ENCODE results near the gene SLC30A2.
A peak's percentile ranks its signal among the peaks of the same experiment; 100 is the strongest.

SLC30A2 gene

DNA sequence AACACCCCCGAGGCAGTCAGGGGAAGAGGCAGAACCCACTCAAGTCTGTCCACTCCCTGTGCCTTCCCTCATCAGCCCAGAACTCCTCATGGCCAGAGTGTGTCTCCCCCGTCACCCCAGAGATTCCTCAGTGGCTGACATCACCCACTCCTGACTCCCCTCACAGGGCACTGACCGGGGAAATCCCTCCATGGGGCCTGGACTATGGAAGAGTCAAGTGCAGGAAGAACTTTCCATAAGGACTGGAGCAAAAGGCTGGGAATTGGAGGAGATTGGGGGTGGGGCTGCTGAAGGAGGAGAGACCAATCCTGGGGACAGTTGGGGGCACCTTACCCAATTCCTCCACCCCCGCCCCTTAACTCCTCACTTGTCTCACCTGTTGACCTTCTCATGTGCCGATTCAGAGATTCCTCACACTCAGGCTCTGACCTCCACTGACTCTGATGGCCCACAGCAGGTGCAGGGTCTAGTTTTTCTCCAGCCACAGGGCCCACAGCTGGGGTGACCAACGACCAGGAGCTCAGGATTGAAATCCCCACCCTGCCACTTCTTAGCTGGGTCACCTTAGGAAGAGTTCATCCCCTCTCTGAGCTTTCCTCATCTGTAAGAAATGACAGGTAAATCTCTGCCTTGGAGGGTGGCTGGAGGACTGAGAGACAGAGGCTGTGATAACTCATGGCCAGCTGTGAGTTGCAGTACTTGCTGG lies 24.8 kb downstream of the SLC30A2 start:
- no peak for DNase-seq

DNA sequence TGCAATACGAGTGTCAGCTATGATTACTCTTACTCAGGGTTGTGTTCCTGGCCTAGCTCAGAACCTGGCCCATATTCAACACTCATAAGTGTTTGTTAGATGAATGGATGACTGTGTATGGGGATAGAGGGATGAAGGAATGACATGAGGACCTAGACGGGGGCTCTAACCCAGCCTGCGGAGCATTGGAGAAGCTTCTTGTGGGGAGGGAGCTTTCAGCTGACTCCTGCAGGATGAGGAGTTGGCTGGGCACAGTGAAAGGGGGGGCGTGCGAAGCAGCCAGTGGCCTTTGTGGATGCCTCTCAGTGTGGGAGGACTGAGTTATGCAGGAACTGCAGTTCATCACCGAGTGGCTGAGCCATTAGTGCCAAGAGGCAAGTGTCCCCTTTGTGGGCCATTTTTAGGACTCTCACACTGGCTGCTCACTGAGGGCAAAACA lies 25.6 kb downstream of the SLC30A2 start:
- no peak for DNase-seq

DNA sequence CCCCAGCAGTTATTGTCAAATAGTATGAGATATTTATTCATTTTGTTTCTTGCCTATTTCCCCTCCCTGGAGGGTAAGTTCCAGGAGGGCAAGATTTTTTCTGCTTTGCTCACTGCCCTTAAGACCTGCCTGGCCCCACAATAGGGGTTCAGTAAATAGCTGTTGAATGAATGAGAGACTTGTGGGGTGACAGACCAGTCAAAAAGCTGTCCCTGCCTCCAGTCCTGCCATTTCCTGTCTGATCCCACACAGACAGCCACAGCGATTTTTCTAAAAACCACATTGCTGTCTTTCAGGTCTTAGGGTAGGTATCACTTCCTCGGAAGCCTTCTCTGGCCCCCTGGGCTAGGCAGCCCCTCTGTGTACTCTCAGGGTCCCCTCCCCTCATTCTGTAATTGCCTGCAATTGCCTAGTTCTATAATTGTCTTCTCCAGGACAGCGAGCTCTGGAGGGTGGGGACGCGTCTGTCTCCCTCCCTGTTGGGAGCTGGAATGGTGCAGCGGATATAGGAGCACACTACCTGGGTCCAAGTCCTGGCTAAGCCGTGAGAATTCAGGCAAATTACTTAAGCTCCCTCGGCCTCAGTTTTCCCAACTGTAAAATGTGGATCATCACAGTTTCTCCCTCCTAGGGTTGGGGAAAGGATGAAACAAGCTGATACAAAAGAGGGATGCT lies 26.1 kb downstream of the SLC30A2 start:
- DNase-seq, result no peak

DNA sequence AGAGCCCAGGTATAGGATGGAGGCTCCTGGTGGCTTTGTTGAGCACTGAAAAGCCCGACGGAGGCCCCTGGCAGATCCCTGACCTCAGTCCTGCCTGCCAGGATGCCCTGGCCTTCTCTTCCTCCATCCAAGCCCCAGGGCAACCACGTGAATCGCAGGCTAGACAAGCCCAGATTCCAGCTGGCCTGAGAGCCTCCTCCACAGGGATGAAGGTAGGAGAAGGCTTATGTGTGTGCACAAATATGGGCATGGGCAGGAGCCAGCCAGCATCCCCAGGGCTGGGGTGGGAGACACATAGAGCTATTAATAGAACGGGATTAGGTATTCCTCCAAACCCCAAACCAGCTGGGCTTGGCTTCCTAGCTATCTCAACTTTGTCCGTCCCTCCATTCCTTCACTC lies 28.3 kb downstream of the SLC30A2 start:
- no peak for DNase-seq

DNA sequence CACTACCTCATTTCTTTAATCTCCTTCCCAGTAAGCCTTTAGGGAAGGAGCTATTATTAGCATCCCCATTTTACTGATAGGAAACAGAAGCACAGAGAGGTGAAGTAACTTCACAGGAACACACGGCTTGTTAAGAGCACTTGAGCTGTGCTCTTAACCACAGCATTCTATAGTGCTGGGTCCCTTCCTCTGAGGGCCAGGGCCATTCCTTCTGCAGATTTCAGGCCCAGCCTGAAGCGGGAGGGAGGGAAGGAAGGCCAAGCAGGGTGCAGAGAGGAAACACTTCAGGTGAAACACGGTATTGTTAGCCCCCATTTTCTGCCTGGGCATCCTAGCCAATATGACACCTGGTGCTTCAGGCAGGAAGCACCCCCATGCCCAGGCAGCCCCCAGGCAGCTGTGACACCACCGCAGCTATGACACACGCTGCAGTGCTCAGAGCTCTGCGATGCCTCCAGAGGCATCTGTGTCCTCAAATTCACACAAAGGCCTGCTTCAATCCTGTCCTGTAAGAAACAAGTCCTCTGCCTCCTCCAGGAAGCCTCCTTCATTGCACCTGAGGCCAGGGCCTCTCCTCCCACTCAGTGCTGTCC lies 28.9 kb downstream of the SLC30A2 start:
- DNase-seq, result no peak

DNA sequence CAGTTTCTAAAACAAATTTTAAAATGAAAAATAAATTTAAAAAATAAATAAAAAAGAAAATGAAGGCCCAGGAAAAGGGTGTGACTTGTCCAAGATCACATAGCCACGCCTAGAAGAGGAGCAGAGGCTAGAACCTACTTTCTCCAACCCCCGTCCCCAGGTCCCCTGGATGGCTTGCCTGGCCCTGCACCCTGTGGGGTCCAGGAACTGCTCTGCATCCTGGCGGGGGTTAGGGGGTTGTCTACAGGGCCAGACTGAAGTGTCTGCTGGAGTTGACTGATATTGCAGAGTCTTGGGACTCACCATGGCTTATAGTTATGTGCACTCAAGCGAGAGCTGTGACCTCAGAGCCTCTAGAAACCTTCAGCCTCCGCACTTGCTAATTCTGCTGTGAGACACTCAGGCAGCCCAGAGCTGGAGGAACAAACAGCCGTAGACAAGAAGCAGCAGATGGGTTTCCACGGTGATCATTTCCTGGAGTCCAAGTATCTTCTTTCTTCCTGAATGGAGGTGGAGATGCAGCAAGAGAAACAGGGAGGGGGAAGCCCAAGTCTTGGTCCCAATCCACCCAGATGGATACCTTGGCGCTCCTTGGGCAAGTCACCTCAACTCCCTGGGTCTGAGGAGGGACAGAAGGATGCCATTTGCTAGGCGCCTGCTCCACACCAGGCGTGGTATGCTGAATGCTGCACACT lies 29.5 kb downstream of the SLC30A2 start:
- DNase-seq, result no peak

DNA sequence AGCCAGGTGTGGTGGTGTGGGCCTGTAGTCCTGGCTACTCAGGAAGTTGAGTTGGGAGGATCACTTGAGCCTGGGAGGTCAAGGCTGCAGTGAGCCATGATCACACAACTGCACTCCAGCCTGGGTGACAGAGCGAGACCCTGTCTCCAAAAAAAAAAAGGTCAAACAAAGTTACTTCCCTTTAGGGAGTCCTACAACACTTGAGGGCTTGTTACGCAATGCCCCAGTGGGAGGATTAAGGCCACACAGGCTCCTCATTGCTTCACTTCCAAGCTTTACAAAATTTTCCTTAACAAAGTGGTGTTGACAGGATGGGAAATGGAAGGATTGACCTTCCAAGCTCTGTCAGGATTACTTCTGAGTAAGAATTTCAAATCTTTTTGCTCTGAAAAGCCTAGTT lies 30.6 kb downstream of the SLC30A2 start:
- no peak for DNase-seq

DNA sequence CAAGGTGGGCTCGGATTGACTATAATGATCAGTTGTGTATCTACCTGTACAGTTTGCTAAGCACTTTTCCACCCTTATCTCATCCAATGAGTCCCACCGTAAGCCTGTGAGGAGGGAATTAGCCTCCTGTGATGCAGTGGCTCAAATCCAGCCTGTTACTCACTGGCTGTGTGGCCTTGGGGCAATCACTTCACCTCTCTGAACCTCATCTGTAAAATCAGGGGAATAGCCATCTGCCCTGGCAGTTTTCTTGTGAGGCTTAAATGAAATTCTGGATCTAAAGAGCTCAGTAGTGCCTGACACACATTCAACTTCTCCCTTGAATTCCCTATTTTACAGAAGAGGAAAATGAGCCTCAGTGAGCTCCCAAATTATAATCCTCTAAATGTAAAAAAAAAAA lies 31.7 kb downstream of the SLC30A2 start:
- no peak for DNase-seq

DNA sequence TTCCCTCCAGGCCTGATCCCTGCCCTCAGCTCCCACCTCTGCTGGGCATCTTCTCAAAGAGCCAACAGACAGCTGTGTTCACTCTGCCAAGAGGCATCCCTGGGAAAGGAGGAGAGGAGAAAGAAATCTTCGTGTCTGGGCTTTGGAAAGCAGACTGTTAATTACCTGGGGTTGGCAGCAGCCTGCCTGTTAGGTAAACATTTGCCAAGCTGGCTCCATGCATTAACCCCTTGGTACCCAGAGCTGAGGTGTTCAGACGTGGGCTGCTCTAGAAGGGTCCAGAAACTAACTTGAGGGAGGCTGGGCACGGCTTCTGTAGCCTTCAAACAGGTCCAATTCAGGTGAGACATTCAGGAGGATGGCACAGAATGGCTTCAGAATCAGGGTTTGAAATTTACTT lies 33.1 kb downstream of the SLC30A2 start:
- DNase-seq, result peak; percentile 43

DNA sequence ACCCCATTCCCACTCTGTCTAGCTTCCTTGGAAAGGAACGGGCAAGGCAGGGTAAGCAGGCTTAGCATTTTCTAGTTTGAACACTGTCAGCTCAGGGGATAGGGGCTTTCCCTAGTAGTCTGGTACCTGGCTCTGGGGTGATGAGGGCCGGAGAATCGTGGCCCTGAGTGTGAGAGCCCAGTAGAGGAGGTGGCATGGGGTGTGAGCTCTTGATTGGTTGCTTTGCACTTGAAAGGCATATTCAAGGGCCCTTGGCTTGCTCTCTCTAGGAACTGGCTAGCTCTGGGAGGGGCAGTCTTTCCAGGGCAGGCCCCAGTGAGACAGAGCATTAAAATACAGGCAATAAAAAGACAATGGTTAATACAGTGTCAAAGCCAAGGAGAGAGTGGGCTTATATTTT lies 35.1 kb downstream of the SLC30A2 start:
- no peak for DNase-seq

DNA sequence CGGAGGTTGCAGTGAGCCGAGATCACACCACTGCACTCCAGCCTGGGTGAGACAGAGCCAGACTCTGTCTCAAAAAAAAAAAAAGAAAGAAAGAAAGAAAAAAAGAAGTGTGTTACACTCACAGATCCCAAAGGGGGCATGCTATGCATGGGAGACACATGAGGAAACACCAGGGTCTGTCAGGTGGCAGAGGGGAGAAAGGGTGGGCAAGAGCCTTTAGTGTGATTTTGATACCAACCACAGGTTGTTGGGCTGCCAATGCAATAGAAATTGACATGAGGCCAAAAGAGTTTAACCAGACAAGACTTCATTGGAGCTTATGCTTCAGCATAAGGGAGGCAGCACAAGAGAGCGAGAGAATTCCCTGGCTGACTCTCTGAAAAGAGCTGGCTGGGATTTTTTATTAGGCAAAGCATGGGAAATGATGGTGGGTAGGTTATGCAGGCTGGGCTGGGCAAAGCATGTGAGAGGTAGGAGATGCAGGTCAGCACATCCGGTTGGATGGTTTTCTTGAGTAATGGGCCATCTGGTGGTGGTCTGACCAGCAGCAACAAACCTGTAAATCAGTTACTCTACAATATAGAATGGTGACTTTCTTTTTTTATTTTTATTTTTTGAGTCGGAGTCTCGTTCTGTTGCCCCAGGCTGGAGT lies 36.0 kb downstream of the SLC30A2 start:
- DNase-seq, result peak; percentile 50

DNA sequence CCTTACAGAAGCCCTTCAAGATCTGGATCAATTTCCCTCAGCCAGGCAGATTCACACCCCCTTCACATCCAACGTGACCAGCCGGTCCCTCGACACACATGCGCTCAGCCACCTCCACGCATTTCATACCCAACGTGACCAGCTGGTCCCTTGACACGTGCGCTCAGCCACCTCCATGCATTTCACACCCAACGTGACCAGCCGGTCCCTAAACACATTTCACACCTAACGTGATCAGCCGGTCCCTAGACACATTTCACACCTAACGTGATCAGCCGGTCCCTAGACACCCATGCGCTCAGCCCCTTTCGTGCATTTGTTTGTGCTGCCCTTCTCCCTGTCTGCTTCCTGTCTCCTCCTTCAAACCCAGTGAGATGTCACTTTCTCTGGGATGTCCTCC lies 39.2 kb downstream of the SLC30A2 start:
- no peak for DNase-seq

DNA sequence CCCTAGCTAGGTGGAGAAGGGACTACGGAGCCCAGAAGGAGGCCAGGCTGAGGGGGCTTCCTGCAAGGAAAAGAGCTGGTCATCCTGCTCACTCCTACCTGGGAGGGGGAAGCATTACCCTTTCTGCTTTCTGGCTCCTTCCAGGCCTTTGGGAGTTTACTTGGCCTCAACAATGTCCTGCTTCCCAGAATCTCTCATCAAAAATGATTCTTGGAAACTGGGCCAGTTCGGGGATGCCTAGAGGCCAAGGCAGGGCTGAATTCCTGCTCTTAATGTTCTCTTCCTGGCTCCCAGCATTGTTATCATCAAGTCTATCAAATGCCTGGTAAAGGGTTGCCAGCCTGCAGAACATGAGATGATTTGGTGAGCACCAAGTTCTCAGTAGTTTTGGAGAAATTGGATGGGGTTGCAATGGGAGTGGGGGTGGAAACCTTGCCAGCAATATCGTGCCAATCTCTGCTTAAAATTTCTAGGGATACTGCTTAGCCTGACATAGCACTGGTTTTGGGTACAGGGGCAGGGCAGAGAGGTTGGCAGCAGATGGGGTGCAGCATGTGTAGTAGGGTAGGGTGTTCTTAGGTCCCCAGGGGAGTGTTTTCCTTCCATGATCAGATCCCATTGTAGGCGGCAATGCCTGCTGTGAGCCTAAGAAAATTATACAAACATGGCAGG lies 40.3 kb downstream of the SLC30A2 start:
- no peak for DNase-seq

DNA sequence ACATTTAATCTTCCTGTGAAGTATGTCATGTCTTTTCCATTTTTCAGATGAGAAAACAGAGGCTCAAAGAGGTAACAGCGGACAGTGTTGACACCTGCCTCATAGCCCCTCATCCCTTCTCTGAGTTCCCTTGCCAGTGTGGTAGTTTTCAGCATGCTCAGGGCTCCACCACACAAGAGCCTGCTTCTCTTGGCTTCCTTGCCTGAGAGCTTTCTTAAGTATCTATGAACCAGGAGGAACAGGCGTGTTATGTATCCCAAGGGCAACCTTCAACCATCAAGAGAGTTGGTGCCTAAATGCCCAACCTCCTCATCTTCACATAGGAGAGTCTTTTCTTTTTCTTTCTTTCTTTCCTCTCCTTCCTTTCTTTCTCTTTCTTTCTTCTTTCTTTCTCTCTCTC lies 42.2 kb downstream of the SLC30A2 start:
- DNase-seq, result no peak

DNA sequence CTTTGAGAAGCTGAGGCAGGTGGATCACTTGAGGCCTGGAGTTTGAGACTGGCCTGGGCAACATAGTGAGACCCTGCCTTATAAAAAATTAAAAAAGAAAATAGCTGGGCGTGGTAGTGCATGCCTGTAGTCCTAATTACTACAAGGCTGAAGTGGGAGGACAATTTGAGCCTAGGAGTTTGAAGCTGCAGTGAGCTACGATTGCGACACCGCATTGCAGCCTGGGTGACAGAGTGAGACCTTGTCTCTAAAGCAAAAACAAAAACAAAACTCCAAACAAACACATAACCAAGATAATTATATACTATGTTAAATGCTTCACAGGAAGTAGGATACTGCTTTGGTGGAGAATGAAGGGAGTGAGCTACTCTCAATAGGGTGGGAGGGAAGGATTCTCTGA lies 42.7 kb downstream of the SLC30A2 start:
- no peak for DNase-seq

DNA sequence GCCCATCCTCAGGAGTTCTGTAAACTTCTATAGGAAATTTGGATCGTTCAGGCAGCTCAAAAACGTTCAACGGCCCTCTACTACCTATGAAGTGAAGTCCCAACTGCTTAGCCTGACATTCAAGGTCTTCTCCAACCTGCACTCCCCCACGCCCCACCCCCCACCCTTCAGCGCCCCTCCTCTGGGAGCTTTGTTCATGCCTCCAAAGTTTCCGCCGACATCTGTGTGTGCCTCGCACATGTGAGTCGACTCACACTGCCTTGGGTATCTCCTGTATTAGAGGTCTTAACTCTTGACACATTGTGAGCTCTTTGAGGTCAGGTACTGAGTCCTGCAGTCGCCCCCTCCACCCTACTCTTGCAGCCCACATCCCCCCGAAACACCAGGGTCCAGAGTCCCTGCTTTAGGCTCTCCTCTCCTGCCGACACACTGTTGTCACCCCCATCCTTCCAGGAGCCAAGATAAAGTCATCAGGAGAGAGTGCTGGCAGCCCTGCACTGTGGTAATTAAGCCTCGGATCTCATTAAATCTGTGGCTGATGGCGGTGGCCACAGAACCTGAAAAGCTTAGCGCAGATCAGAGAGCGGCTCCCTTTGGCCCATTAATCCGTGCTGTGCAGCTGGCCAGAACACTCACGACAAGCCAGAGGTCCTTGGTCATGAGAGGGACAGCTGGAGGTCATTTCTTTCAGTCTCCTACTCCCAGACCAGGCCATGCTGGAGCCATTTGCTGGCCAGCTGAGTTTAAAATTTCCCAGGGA lies 46.7 kb downstream of the SLC30A2 start:
- DNase-seq, result no peak

DNA sequence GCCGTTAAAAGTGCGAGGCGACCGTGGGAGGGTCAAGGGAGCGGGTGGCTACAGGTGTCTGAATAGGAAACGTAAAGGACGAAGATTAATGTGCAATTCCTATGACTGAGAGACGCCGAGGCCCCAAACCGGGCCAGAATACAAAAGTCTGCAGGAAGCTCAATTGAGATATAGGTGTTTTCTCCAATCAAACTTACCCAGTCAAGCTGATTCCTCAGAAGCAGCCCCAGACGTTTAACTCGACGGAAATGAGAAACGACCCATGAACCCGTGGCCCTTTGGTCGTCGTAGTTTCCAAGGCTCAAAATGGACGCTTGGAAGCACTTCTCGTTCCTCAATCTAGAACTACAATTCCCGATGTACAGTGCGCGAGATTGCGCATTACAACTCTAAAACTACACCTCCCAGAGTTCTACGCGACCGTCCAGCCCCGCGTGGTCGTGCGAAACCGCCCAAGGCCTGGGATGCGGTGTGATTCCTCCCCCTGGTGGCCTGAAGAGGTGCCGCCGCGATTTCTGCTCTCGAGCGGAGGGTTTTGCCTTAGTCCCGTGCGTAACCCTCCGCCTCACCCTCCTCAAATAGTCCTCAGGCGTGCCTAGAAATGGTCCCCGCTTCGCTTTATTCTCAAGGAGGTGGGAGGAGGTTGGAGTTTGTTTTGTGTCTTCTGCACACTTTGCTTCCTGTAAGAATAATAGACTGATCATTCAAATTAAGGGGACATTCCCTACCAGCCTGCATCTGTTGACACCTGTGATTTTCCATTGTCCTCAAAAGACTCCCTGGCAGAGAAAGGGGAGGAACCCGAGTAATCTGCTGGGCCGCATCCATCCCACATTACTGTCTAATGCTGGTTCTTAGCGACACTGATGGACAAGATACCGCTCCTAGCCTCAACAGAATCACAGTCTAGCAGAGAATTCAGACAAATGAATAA lies 47.8 kb downstream of the SLC30A2 start, which contains the start of gene PAFAH2:
Gene PAFAH2, minus strand, starts transcription at position 236 of the 934 bp plus-strand sequence. CDS start 7,247 bp downstream, outside the sequence.
- DNase-seq, result peak; percentile 100

DNA sequence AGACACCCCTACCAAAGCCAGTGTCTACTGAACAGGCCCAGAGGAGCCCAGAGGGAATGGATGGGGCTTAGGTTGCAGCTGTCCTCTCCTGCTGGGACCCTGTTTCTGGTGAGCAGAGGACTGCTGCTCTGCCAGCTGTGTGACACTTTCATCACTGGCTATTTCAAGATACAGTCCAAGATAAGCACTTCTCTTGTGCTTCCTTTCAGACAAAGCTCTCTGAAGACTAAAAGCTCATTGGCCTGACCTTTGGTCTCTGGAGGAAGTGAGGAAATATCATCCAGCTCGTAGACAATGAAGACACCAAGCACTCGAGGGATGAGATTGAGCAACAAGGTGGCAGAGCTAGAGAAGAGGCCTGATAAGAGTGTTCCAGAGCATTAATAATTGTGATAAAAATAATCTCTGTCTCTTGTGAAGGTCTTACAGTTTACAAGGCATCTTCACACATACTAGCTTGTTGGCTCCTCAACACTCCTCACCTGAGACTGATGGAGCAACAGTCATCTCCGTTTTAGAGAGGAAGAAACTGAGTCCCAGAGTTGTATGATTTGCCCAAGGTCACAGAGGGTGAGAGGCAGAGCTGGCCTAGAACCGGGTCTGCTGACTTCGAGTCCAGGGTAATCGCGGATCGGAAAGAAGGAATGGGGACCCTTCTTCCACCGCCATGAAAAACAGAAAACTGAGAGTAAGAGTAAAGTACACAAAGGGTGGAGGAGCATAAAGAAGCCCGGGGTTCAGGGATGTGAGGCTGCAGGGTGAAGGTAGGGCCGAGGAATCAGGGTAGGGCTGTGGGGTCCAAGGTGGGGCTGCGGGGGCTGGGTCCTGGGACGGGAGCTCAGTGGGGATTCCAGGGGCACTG lies 48.7 kb downstream of the SLC30A2 start:
- no peak for DNase-seq

DNA sequence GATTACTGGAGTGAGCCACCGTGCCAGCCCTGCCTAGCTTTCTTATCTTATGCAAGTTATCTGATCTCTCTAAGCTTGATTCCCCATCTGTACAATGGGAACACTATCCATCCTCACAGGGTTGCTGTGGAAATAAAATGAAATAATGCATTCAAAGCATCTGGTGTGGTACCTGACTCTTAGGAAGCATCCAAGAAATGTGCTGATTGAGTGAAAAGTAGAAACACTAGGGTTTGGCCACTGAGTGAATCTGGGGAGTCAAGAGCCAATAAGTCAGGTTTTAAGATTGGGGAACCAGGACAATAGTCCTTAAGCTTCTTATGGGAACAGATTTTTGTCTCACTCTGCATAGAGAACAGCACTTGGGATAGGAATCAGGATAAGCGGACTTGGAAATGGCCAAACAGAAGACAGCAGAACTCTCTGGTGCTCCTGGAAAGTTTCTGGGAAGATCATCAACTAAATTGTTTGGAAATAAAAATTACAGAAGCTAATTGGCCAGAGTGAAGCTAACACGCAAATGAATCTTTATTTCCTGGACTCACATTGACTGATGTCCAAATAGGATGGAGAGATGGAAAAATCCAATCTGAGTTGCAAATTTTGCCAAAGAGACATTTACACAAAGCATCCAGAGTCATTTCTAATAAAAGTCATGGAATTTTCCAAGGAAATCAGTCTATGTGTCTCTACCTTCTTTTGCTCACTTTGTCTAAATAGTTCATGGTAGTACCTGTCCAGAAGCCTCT lies 51.3 kb downstream of the SLC30A2 start:
- DNase-seq, result no peak
